Measurements from ENCODE around the gene S100A16. TPM values are rescaled to one million over a fixed set of nuclear protein-coding genes. Genes with fewer than 3 reads are reported as not detected.

S100A16 gene
- total RNA-seq, result 100 to 1,000 TPM in 1 of 8 experiments, 10 to 100 TPM in 1, 1 to 10 TPM in 6; 2.0 to 108 (median 7.0) TPM

DNA sequence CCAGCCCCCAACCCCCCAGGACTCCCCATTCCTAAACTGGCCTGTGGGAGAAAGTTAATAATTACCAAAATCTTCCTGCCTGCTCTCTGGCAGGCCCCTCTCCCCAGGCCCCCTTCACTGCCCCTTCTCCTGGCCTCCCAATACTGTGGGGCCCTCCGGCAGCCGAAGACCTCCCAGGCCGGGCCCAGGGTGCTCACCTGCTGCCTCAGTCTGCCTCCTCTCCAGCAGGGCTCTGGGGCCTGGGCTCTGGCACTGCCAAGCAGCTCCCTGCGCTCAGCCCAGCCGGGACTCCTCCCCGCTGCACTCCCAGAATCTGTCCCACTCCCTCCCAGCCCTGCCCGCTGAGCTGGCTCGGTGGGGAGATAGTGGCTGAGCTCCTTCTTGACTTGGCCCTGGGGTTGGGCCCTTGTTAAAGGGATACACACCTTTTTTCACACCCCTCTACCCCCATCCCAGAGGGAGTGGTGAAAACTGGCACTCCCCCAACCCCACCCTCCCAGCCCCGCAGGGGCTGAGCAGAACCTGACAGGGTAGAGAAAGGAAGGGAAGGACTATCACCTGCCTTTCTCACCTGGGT lies at the start of gene S100A16:
TSS of gene S100A16 (minus strand) at position 383 of the 577 bp plus-strand sequence. CDS start 4,986 bp downstream, outside the sequence.
- in situ Hi-C loops (cut with MboI; ENCODE audit: low pct_unique_long_range_greater_than_20kb in 2 of 9, low sequenced_read_pairs in 9 of 9, unreplicated experiment in 9 of 9), result no loop called here
- H3K4me3 ChIP-seq, result peak within 1 kb of the TSS in 2 of 5 donors; percentile 1 to 21
- peak; percentile 13 to 65 (median 57) for ATAC-seq (replicated peaks in 6 of 8)
- WGBS, 10 experiments, result 0 to 25% methylated on average over 1 to 3 of the region's 9 CpGs; no CpG with 5 or more reads in 8 of the 10 experiments
- H3K27ac ChIP-seq, result no peak within 1 kb of the TSS
- peaks cover 18 to 42% of the 10 kb centered on the region in 2 donors for H3K4me1 ChIP-seq (replicated peaks in 1 of 2)

DNA sequence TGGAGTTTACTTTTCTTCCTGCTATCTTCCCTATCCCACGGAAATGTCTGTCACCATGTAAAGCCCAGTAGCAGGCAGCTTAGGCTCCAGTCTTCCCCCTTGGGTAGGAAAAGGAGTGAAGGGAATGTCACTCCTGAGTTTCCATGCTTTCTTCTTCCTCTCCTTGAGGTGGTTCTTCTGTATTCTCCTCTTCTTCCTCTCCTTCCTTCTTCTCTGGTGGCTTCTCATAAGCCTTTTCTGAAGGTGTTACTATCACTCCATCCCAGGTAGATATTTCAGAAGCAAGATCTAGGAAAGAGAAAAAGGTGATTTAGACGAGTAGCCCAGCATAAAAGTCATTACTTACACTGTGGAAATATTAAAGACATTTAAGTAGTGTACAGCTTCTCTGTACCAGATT lies 49.3 kb upstream of the S100A16 start:
- Histone ChIP-seq H3K4me1 (replicated peaks in 1 of 2) (peaks cover 8 to 17% of the 10 kb centered on the region in 2 donors), H3K27ac (no peak overlapping the region), H3K4me3 (no peak overlapping the region)
- WGBS, 10 experiments, result 29 to 100% (median 100%) methylated on average over 1 to 2 of the region's 2 CpGs; no CpG with 5 or more reads in 1 of the 10 experiments
- in situ Hi-C loops (cut with MboI; ENCODE audit: low pct_unique_long_range_greater_than_20kb in 2 of 9, low sequenced_read_pairs in 9 of 9, unreplicated experiment in 9 of 9), result loop anchor here in 2 of 9 experiments (25.0 kb wide), 2 partner anchors 300 to 325 kb away; partner anchors contain the start of genes CREB3L4 (in 1 of the 2), CRTC2 (in 1 of the 2), JTB (in 1 of the 2) and RAB13 (in 1 of the 2)
- ATAC-seq (replicated peaks in 6 of 8), result no peak

DNA sequence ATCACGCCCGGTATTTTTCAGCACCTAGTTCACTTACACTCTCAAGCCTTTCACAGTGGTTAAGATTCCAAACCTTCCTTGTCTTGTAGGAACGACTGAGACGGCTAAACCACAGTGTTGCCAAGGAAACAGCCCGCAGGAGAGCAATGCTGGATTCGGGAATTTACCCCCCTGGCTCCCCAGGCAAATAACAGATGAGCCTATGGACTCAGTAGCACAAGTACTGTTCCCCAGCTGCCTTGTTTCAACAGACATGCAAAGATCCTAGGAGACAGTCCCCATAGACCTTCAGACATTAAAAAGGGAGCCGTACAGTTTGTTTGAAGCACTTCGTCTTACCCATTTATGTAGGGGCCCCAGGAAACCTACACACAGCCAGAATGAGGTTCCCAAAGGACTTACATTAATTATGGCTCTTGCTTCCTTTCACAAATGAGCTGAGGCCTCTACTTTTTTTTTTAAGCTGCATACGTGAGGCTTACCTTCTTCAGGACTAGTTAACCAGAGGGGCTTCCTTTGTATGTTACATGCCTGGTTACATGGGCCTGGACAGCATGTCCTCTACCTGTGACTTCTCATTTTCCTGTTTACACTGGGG lies 48.3 kb upstream of the S100A16 start:
- Histone ChIP-seq H3K4me1 (replicated peaks in 1 of 2) (peaks cover 8 to 17% of the 10 kb centered on the region in 2 donors), H3K27ac (no peak overlapping the region), H3K4me3 (no peak overlapping the region)
- in situ Hi-C loops (cut with MboI; ENCODE audit: low pct_unique_long_range_greater_than_20kb in 2 of 9, low sequenced_read_pairs in 9 of 9, unreplicated experiment in 9 of 9), result loop anchor here in 2 of 9 experiments (25.0 kb wide), 2 partner anchors 301 to 326 kb away; partner anchors contain the start of genes CREB3L4 (in 1 of the 2), CRTC2 (in 1 of the 2), JTB (in 1 of the 2) and RAB13 (in 1 of the 2)
- peak in 2 of 8 experiments; percentile 2 to 71 for ATAC-seq (replicated peaks in 6 of 8)
- 54 to 69% (median 66%) methylated on average over 4 to 9 of the region's 9 CpGs; no CpG with 5 or more reads in 3 of the 10 experiments for WGBS, 10 experiments

- peak overlapping the region; percentile 85 to 91 (median 86) for H3K4me3 ChIP-seq
- H3K4me1 ChIP-seq (replicated peaks in 1 of 2), result peaks cover 8 to 17% of the 10 kb centered on the region in 2 donors
- H3K27ac ChIP-seq, result no peak overlapping the region
- ATAC-seq (replicated peaks in 6 of 8), result no peak
- in situ Hi-C loops (cut with MboI; ENCODE audit: low pct_unique_long_range_greater_than_20kb in 2 of 9, low sequenced_read_pairs in 9 of 9, unreplicated experiment in 9 of 9), result loop anchor here in 2 of 9 experiments (25.0 kb wide), 2 partner anchors 303 to 328 kb away; partner anchors contain the start of genes CREB3L4 (in 1 of the 2), CRTC2 (in 1 of the 2), JTB (in 1 of the 2) and RAB13 (in 1 of the 2)
- WGBS, 10 experiments, result 54 to 90% (median 69%) methylated on average over 2 to 9 of the region's 9 CpGs; no CpG with 5 or more reads in 3 of the 10 experiments
Measured at GRCh38 chr1:153659656-153660055, 46.7 kb upstream of the S100A16 start.

GRCh38 chr1:153659175-153659534 lies 46.2 kb upstream of the S100A16 start:
- no peak for ATAC-seq (replicated peaks in 6 of 8)
- Histone ChIP-seq H3K4me1 (replicated peaks in 1 of 2) (peaks cover 8 to 17% of the 10 kb centered on the region in 2 donors), H3K4me3 (peak overlapping the region; percentile 85 to 91 (median 86)), H3K27ac (peak overlapping the region in 1 of 2 donors; percentile 89)
- in situ Hi-C loops (cut with MboI; ENCODE audit: low pct_unique_long_range_greater_than_20kb in 2 of 9, low sequenced_read_pairs in 9 of 9, unreplicated experiment in 9 of 9), result loop anchor here in 2 of 9 experiments (25.0 kb wide), 2 partner anchors 303 to 328 kb away; partner anchors contain the start of genes CREB3L4 (in 1 of the 2), CRTC2 (in 1 of the 2), JTB (in 1 of the 2) and RAB13 (in 1 of the 2)
- 0 to 87% (median 24%) methylated on average over 1 to 7 of the region's 8 CpGs; no CpG with 5 or more reads in 1 of the 10 experiments for WGBS, 10 experiments

GRCh38 chr1:153658400-153659174 lies 45.6 kb upstream of the S100A16 start, which contains the start of gene SNAPIN:
Gene SNAPIN (plus strand): TSS chr1:153658703. CDS start chr1:153658744, 41 bp downstream.
- peak; percentile 88 to 98 (median 96) for ATAC-seq (replicated peaks in 6 of 8)
- Histone ChIP-seq H3K27ac (peak within 1 kb of the TSS; percentile 78 to 89), H3K4me3 (peak within 1 kb of the TSS; percentile 85 to 91 (median 86)), H3K4me1 (replicated peaks in 1 of 2) (peaks cover 8 to 17% of the 10 kb centered on the region in 2 donors)
- 0 to 23% (median 13%) methylated on average over 3 to 30 of the region's 53 CpGs; no CpG with 5 or more reads in 1 of the 10 experiments for WGBS, 10 experiments
- in situ Hi-C loops (cut with MboI; ENCODE audit: low pct_unique_long_range_greater_than_20kb in 2 of 9, low sequenced_read_pairs in 9 of 9, unreplicated experiment in 9 of 9), result loop anchor here in 2 of 9 experiments (25.0 kb wide), 2 partner anchors 304 to 329 kb away; partner anchors contain the start of genes CREB3L4 (in 1 of the 2), CRTC2 (in 1 of the 2), JTB (in 1 of the 2) and RAB13 (in 1 of the 2)

DNA sequence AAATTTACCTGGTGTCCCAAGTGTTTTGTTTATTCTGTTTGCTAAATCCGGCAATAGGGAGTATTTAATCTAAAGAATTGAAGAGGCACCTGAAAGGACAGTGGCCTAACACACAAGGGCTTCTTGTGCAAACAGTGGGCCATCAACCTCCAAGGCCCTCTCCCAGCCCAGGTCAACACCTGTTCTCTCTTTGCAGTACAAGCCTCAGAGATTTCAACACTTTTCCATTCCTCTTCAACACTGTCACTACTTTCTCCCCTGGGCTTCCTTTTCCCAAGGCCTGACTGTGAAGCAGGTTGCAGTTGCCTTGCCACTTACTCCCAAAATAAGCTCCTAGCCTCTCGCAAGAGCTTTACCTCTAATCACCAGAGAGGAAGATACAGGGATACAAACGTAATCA lies 42.4 kb upstream of the S100A16 start:
- in situ Hi-C loops (cut with MboI; ENCODE audit: low pct_unique_long_range_greater_than_20kb in 2 of 9, low sequenced_read_pairs in 9 of 9, unreplicated experiment in 9 of 9), result loop anchor here in 2 of 9 experiments (25.0 kb wide), 2 partner anchors 307 to 332 kb away; partner anchors contain the start of genes CREB3L4 (in 1 of the 2), CRTC2 (in 1 of the 2), JTB (in 1 of the 2) and RAB13 (in 1 of the 2)
- no peak for ATAC-seq (replicated peaks in 6 of 8)
- H3K27ac ChIP-seq, result no peak overlapping the region
- H3K4me1 ChIP-seq (replicated peaks in 1 of 2), result peaks cover 8 to 9% of the 10 kb centered on the region in 2 donors
- no peak overlapping the region for H3K4me3 ChIP-seq
- whole genome bisulfite sequencing, 10 experiments, result 75 to 100% (median 83%) methylated on average over 1 to 3 of the region's 3 CpGs; no CpG with 5 or more reads in 1 of the 10 experiments

GRCh38 chr1:153652805-153653500 lies 40.0 kb upstream of the S100A16 start:
- in situ Hi-C loops (cut with MboI; ENCODE audit: low pct_unique_long_range_greater_than_20kb in 2 of 9, low sequenced_read_pairs in 9 of 9, unreplicated experiment in 9 of 9), result loop anchor here in 2 of 9 experiments (25.0 kb wide), 2 partner anchors 309 to 334 kb away; partner anchors contain the start of genes CREB3L4 (in 1 of the 2), CRTC2 (in 1 of the 2), JTB (in 1 of the 2) and RAB13 (in 1 of the 2)
- ATAC-seq (replicated peaks in 6 of 8), result no peak
- no peak overlapping the region for H3K27ac ChIP-seq
- no peaks in the 10 kb centered on the region for H3K4me1 ChIP-seq (replicated peaks in 1 of 2)
- WGBS, 10 experiments, result 0 to 100% (median 82%) methylated on average over 1 to 3 of the region's 3 CpGs; no CpG with 5 or more reads in 1 of the 10 experiments
- H3K4me3 ChIP-seq, result no peak overlapping the region

DNA sequence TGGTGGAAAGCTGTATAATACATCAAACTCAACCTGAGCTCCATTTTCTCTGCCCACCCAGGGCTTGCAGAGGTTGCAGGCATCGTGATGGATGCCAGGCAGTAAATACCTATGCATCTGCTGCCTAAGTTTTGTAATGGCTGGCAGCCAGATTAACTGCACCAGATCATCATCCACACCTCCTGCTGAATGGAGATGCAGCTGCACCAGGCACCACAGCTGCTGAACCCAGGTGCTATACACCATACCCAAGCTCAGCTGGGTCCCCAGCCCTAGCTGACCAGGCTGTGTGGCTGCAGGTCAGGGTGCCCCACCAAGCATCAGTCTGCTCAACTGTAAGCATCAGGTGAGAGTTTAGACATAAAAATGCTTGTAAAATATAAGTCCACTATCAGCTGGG lies 38.8 kb upstream of the S100A16 start:
- Histone ChIP-seq H3K4me1 (replicated peaks in 1 of 2) (no peaks in the 10 kb centered on the region), H3K27ac (no peak overlapping the region), H3K4me3 (no peak overlapping the region)
- 0 to 100% methylated on average over 1 of the region's 1 CpG; no CpG with 5 or more reads in 8 of the 10 experiments for WGBS, 10 experiments
- in situ Hi-C loops (cut with MboI; ENCODE audit: low pct_unique_long_range_greater_than_20kb in 2 of 9, low sequenced_read_pairs in 9 of 9, unreplicated experiment in 9 of 9), result loop anchor here in 2 of 9 experiments (25.0 kb wide), 2 partner anchors 311 to 336 kb away; partner anchors contain the start of genes CREB3L4 (in 1 of the 2), CRTC2 (in 1 of the 2), JTB (in 1 of the 2) and RAB13 (in 1 of the 2)
- no peak for ATAC-seq (replicated peaks in 6 of 8)

DNA sequence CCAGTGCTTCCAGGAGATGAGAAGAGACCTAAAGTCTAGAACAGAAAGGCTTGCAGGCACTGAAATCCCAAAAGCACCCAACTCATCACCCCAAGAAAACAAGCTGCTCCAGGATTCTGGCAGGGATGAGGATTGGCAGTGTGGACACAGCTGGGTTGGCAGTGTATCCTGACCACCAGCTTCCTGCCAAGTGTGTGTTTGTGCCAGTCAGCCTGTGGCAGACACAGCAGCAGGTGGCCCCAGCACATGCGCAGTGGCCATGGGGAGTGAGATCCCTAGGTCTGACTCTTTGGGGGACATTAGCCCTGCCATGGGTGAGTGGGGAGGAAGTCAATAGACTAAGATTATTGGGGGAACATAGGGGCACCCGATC lies 36.9 kb upstream of the S100A16 start:
- in situ Hi-C loops (cut with MboI; ENCODE audit: low pct_unique_long_range_greater_than_20kb in 2 of 9, low sequenced_read_pairs in 9 of 9, unreplicated experiment in 9 of 9), result loop anchor here in 4 of 9 experiments (25.0 kb wide), 3 partner anchors 138 to 337 kb away; partner anchors contain the start of genes CREB3L4 (in 1 of the 4), CRTC2 (in 1 of the 4), JTB (in 1 of the 4) and RAB13 (in 1 of the 4)
- peak in 2 of 8 experiments; percentile 38 to 40 for ATAC-seq (replicated peaks in 6 of 8)
- 60 to 96% (median 91%) methylated on average over 1 to 2 of the region's 2 CpGs; no CpG with 5 or more reads in 6 of the 10 experiments for WGBS, 10 experiments
- Histone ChIP-seq H3K27ac (no peak overlapping the region), H3K4me1 (replicated peaks in 1 of 2) (no peaks in the 10 kb centered on the region), H3K4me3 (no peak overlapping the region)

All from motor neuron (in vitro differentiated cells).